ENCODE data around the gene NRAP.

DNA sequence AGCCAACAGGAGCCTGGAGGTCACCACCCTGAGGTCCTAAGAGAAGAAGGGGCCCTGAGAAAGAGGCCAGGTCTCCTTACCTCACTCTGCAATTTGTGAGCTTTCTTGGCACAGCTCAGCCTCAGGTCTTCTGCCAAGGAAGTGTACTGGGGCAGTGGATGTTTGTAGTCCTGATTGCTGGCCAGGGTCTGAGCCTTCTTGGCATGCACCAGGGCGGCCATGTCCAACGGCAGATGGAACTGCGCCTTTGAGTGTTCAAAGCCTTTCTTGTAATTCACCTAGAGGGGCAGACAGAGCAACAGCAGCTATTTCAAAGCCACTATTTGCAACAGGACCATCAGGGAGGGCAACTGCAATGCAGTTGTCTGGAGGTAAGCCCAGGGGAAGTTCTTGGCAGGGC lies 51.7 kb downstream of the NRAP start:
- TF ChIP-seq, protein P1, sequence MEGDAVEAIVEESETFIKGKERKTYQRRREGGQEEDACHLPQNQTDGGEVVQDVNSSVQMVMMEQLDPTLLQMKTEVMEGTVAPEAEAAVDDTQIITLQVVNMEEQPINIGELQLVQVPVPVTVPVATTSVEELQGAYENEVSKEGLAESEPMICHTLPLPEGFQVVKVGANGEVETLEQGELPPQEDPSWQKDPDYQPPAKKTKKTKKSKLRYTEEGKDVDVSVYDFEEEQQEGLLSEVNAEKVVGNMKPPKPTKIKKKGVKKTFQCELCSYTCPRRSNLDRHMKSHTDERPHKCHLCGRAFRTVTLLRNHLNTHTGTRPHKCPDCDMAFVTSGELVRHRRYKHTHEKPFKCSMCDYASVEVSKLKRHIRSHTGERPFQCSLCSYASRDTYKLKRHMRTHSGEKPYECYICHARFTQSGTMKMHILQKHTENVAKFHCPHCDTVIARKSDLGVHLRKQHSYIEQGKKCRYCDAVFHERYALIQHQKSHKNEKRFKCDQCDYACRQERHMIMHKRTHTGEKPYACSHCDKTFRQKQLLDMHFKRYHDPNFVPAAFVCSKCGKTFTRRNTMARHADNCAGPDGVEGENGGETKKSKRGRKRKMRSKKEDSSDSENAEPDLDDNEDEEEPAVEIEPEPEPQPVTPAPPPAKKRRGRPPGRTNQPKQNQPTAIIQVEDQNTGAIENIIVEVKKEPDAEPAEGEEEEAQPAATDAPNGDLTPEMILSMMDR (optimal IDR thresholded peaks at IDR 0.05 in 1 of 3, IDR thresholded peaks at IDR 0.05 in 1 of 3, conservative IDR thresholded peaks at IDR 0.05 in 1 of 3; ENCODE audit: extremely low read depth in 1 of 3, insufficient read depth in 2 of 3, low read length in 3 of 3), result no peak
- no peak for TF ChIP-seq EZH2 (IDR thresholded peaks at IDR 0.05; ENCODE audit: low read length)
